IMR-90 (cell line): ENCODE results near the gene IFRD1. TPM values are rescaled to one million over a fixed set of nuclear protein-coding genes. Genes with fewer than 3 reads are reported as not detected.

Source experiments
- ATAC-seq: fragments of 200-7000 bp; cut with Tn5 transposase; 2 replicates; pipeline ENCODE4 v1.9.1; 2020; ENCODE audit warnings: low read depth, mild to moderate bottlenecking, moderate library complexity
- BruUV-seq: library from RNA; stranded (reverse); fragments of 400-500 nt; replicated peaks from 2 replicates; lab custom pipeline; 2021; lab: Mats Ljungman, UMichigan
- CTCF ChIA-PET: fragments of 300-600 bp; formaldehyde crosslinking; extraction: SDS; loops from one replicate; lab custom pipeline; 2021; ENCODE audit warnings: antibody characterized with exemption; lab: Yijun Ruan, JAX
- POLR2A ChIA-PET: fragments of 300-600 bp; sonication (Branson Sonifier 250); formaldehyde crosslinking; loops from one replicate; lab custom pipeline; 2022; ENCODE audit warnings: antibody characterized with exemption; ENCODE audit not compliant: unreplicated experiment; lab: Charles Lee
- DNase-seq: peaks from one replicate; pipeline ENCODE4 v3.0.0; 2013
- H2AFZ ChIP-seq: replicated peaks from 2 replicates; pipeline ENCODE3; 2013; ENCODE audit warnings: low read length, mild to moderate bottlenecking; ENCODE audit not compliant: poor library complexity
- H2AK5ac ChIP-seq: 2 replicates; pipeline ENCODE4 v1.6.1; 2013; ENCODE audit warnings: low read depth, low read length, inconsistent platforms
- H2AK9ac ChIP-seq: replicated peaks from 2 replicates; pipeline ENCODE3; 2013; ENCODE audit warnings: mild to moderate bottlenecking, low read depth, low read length, moderate library complexity; ENCODE audit not compliant: poor library complexity
- H2BK120ac ChIP-seq: 2 replicates; pipeline ENCODE4 v1.6.1; 2013; ENCODE audit warnings: low read depth, low read length, inconsistent platforms
- H2BK15ac ChIP-seq: 3 replicates; pipeline ENCODE4 v1.6.1; 2013; ENCODE audit warnings: low read depth, low read length, inconsistent platforms
- H2BK20ac ChIP-seq: 2 replicates; pipeline ENCODE4 v1.6.1; 2013; ENCODE audit warnings: low read depth, mild to moderate bottlenecking, inconsistent platforms, low read length, moderate library complexity
- H2BK5ac ChIP-seq: 2 replicates; pipeline ENCODE4 v1.6.1; 2013; ENCODE audit warnings: mild to moderate bottlenecking, low read depth, low read length, inconsistent platforms; ENCODE audit not compliant: poor library complexity, severe bottlenecking
- H3K14ac ChIP-seq: replicated peaks from 2 replicates; pipeline ENCODE4 v1.6.1; 2013; ENCODE audit warnings: low read depth, low read length, inconsistent platforms
- H3K18ac ChIP-seq: 2 replicates; pipeline ENCODE4 v1.6.1; 2013; ENCODE audit warnings: low read depth, low read length, control low read depth
- H3K23ac ChIP-seq: 2 replicates; pipeline ENCODE4 v1.6.1; 2013; ENCODE audit warnings: low read depth, low read length, inconsistent platforms
- H3K27ac ChIP-seq: 2 replicates; pipeline ENCODE4 v1.5.1; 2013; ENCODE audit warnings: mild to moderate bottlenecking, control low read depth, low read length; ENCODE audit not compliant: insufficient read depth
- H3K27me3 ChIP-seq: 2 replicates; pipeline ENCODE4 v1.6.1; 2013; ENCODE audit warnings: low read length; ENCODE audit not compliant: control insufficient read depth, insufficient read depth
- H3K36me3 ChIP-seq: 2 replicates; pipeline ENCODE4 v1.6.1; 2013; ENCODE audit warnings: low read length, mixed read lengths; ENCODE audit not compliant: control insufficient read depth, insufficient read depth
- H3K4ac ChIP-seq: 2 replicates; pipeline ENCODE4 v1.6.1; 2013; ENCODE audit warnings: low read depth, low read length, inconsistent platforms
- H3K4me1 ChIP-seq: 2 replicates; pipeline ENCODE4 v1.6.1; 2013; ENCODE audit warnings: low read length, mixed read lengths; ENCODE audit not compliant: control insufficient read depth, insufficient read depth
- H3K4me2 ChIP-seq: 2 replicates; pipeline ENCODE4 v1.6.1; 2013; ENCODE audit warnings: low read depth, mild to moderate bottlenecking, control low read depth, low read length, moderate library complexity
- H3K4me3 ChIP-seq: 2 replicates; pipeline ENCODE4 v1.5.1; 2013; ENCODE audit warnings: low read depth, mild to moderate bottlenecking, control low read depth, low read length, moderate library complexity; ENCODE audit not compliant: insufficient read depth
- H3K56ac ChIP-seq: 2 replicates; pipeline ENCODE4 v1.6.1; 2013; ENCODE audit warnings: low read length, inconsistent platforms; ENCODE audit not compliant: insufficient read depth; ENCODE audit errors: extremely low read depth
- H3K79me1 ChIP-seq, 2 experiments: 2 replicates each; pipeline ENCODE4 v1.6.1; 2013; ENCODE audit warnings: low read length in 2 of 2, inconsistent platforms in 1 of 2, low read depth in 1 of 2
- H3K9ac ChIP-seq: 2 replicates; pipeline ENCODE4 v1.6.1; 2013; ENCODE audit warnings: low read depth, low read length, control low read depth
- H3K9me1 ChIP-seq: 2 replicates; pipeline ENCODE4 v1.6.1; 2013; ENCODE audit warnings: low read length, inconsistent platforms; ENCODE audit not compliant: insufficient read depth
- H3K9me3 ChIP-seq: 2 replicates; pipeline ENCODE4 v1.6.1; 2013; ENCODE audit warnings: low read length; ENCODE audit not compliant: control insufficient read depth, insufficient read depth
- H4K20me1 ChIP-seq: 2 replicates; pipeline ENCODE4 v1.6.1; 2013; ENCODE audit warnings: low read length, inconsistent platforms; ENCODE audit not compliant: insufficient read depth
- H4K5ac ChIP-seq: 2 replicates; pipeline ENCODE4 v1.6.1; 2013; ENCODE audit warnings: mild to moderate bottlenecking, low read depth, low read length, control low read depth
- H4K8ac ChIP-seq, 2 experiments: 2 replicates each; pipeline ENCODE4 v1.6.1; 2013; ENCODE audit warnings: low read depth in 2 of 2, low read length in 2 of 2, control low read depth in 1 of 2, inconsistent platforms in 1 of 2
- H4K91ac ChIP-seq: 2 replicates; pipeline ENCODE4 v1.6.1; 2013; ENCODE audit warnings: low read depth, low read length, inconsistent platforms; ENCODE audit not compliant: insufficient read depth
- BHLHE40 ChIP-seq: fragments of 150-350 bp; IDR thresholded peaks from 2 replicates; pipeline ENCODE4 v1.6.1; 2016; ENCODE audit warnings: mild to moderate bottlenecking, low read depth, low read length
- CEBPB ChIP-seq: IDR thresholded peaks from 2 replicates; pipeline ENCODE4 v1.6.1; 2012; ENCODE audit warnings: low read depth, low read length, improper control_type of control experiment
- CHD1 ChIP-seq: IDR thresholded peaks from 2 replicates; pipeline ENCODE4 v1.6.1; 2012; ENCODE audit warnings: low read depth, low read length, improper control_type of control experiment
- ELK1 ChIP-seq: fragments of 150-350 bp; IDR thresholded peaks from 2 replicates; pipeline ENCODE4 v1.6.1; 2016; ENCODE audit warnings: low read depth, mild to moderate bottlenecking, low read length, moderate library complexity, borderline replicate concordance
- FOS ChIP-seq: fragments of 150-350 bp; IDR thresholded peaks from 2 replicates; pipeline ENCODE4 v1.6.1; 2016; ENCODE audit warnings: low read depth, low read length
- MAFK ChIP-seq: IDR thresholded peaks from 2 replicates; pipeline ENCODE4 v1.6.1; 2012; ENCODE audit warnings: low read depth, low read length, improper control_type of control experiment
- MAZ ChIP-seq: IDR thresholded peaks from 2 replicates; pipeline ENCODE4 v1.6.1; 2012; ENCODE audit warnings: low read depth, mild to moderate bottlenecking, low read length, improper control_type of control experiment, moderate library complexity, borderline replicate concordance
- MXI1 ChIP-seq: IDR thresholded peaks from 2 replicates; pipeline ENCODE4 v1.6.1; 2012; ENCODE audit warnings: low read depth, mild to moderate bottlenecking, low read length, moderate library complexity, borderline replicate concordance
- NFE2L2 ChIP-seq: fragments of 150-350 bp; IDR thresholded peaks from 2 replicates; pipeline ENCODE4 v1.6.1; 2016; ENCODE audit warnings: low read depth, mild to moderate bottlenecking, low read length
- POLR2A ChIP-seq: IDR thresholded peaks from 2 replicates; pipeline ENCODE4 v1.6.1; 2012; ENCODE audit warnings: mild to moderate bottlenecking, low read depth, low read length
- RAD21 ChIP-seq: IDR thresholded peaks from 2 replicates; pipeline ENCODE4 v1.6.1; 2012; ENCODE audit warnings: low read length, improper control_type of control experiment
- RCOR1 ChIP-seq: IDR thresholded peaks from 2 replicates; pipeline ENCODE4 v1.6.1; 2012; ENCODE audit warnings: mild to moderate bottlenecking, low read length, improper control_type of control experiment; ENCODE audit not compliant: insufficient replicate concordance
- RFX5 ChIP-seq: IDR thresholded peaks from 2 replicates; pipeline ENCODE4 v1.8.0; 2012; ENCODE audit warnings: low read depth, mild to moderate bottlenecking, low read length, moderate library complexity
- SMC3 ChIP-seq: fragments of 150-350 bp; IDR thresholded peaks from 2 replicates; pipeline ENCODE4 v1.6.1; 2016; ENCODE audit warnings: low read depth, mild to moderate bottlenecking, antibody characterized with exemption, low read length, moderate library complexity
- USF2 ChIP-seq: fragments of 150-350 bp; IDR thresholded peaks from 2 replicates; pipeline ENCODE4 v1.6.1; 2017; ENCODE audit warnings: mild to moderate bottlenecking, antibody characterized with exemption, low read length, low read depth
- WGBS, 2 experiments: methylation state at CpG; one replicate each; pipeline versions ENCODE4 v1.1.5 to v1.1.7; 2013; ENCODE audit warnings: missing lambda C conversion rate in 2 of 2; ENCODE audit not compliant: insufficient read length in 1 of 2; ENCODE audit errors: extremely low coverage in 2 of 2; 5-methylcytosine and 5-hydroxymethylcytosine counted together
- dilution Hi-C: fragments of 300-500 bp; cut with HindIII; formaldehyde crosslinking; loops from one replicate; pipeline ENCODE4 v1.14.3; 2018; ENCODE audit warnings: low sequenced_read_pairs; ENCODE audit not compliant: unreplicated experiment
- in situ Hi-C: fragments of 300-500 bp; cut with MboI; formaldehyde crosslinking; loops from 3 replicates; pipeline ENCODE4 v1.14.3; 2019; ENCODE audit warnings: low sequenced_read_pairs, inconsistent platforms, mixed read lengths
- intact Hi-C: fragments of 100-400 bp; cut with micrococcal nuclease; formaldehyde crosslinking; loops from 2 replicates; pipeline ENCODE4 v1.10.0; 2022
- polyA plus RNA-seq, 3 experiments: library from polyadenylated mRNA; depleted of rRNA; stranded (reverse); fragments of >200 nt; gene quantifications; 2 replicates each; pipeline ENCODE4 v1.2.3, GENCODE V29; 2012; ENCODE audit warnings: low replicate concordance in 1 of 3
- total RNA-seq: library from RNA; depleted of rRNA; stranded (reverse); fragments of >200 nt; gene quantifications from 2 replicates; pipeline ENCODE4 v1.2.3, GENCODE V29; 2012
- TF ChIP-seq, protein P1 (sequence below): conservative IDR thresholded peaks from 2 replicates; pipeline ENCODE4 v1.5.1; 2012; ENCODE audit warnings: mild to moderate bottlenecking, low read depth, low read length, improper control_type of control experiment

IFRD1 gene
- total and polyA plus RNA-seq, 2 of the 4 experiments (the other 2 are of a cell fraction), result 18.3 to 25.3 TPM

- H3K4me2 ChIP-seq, result no peak overlapping the region
- no peak overlapping the region for H3K4me3 ChIP-seq
- DNase-seq, result no peak
- no peak overlapping the region for H2BK15ac ChIP-seq
- H4K5ac ChIP-seq, result no peak overlapping the region
- H3K9ac ChIP-seq, result no peak overlapping the region
- H4K8ac ChIP-seq, result no peak overlapping the region
- H4K20me1 ChIP-seq, result peaks cover 20% of the 10 kb centered on the region
- H3K27ac ChIP-seq, result no peak overlapping the region
- H2AK5ac ChIP-seq, result no peak overlapping the region
- no peak overlapping the region for H3K4ac ChIP-seq
- no peak overlapping the region for H3K18ac ChIP-seq
- no peak overlapping the region for H2BK20ac ChIP-seq
- no peak overlapping the region for H2BK120ac ChIP-seq
- H3K56ac ChIP-seq, result no peak overlapping the region
- H3K4me1 ChIP-seq, result no peaks in the 10 kb centered on the region
- H3K14ac ChIP-seq, result no peak overlapping the region
- H2AK9ac ChIP-seq, result no peak overlapping the region
- no TSS peak for BruUV-seq
- TF ChIP-seq MAZ, result no peak
- no peak for TF ChIP-seq MAFK
- TF ChIP-seq CHD1, result no peak
- TF ChIP-seq FOS, result no peak
- no peak for TF ChIP-seq RFX5
- TF ChIP-seq CEBPB, result no peak
- no peak for TF ChIP-seq SMC3
- no peak for TF ChIP-seq BHLHE40
- TF ChIP-seq ELK1, result no peak
- TF ChIP-seq NFE2L2, result no peak
- TF ChIP-seq POLR2A, result no peak
- TF ChIP-seq MXI1, result no peak
- no peak for TF ChIP-seq RAD21
- TF ChIP-seq USF2, result no peak
- TF ChIP-seq, protein P1, sequence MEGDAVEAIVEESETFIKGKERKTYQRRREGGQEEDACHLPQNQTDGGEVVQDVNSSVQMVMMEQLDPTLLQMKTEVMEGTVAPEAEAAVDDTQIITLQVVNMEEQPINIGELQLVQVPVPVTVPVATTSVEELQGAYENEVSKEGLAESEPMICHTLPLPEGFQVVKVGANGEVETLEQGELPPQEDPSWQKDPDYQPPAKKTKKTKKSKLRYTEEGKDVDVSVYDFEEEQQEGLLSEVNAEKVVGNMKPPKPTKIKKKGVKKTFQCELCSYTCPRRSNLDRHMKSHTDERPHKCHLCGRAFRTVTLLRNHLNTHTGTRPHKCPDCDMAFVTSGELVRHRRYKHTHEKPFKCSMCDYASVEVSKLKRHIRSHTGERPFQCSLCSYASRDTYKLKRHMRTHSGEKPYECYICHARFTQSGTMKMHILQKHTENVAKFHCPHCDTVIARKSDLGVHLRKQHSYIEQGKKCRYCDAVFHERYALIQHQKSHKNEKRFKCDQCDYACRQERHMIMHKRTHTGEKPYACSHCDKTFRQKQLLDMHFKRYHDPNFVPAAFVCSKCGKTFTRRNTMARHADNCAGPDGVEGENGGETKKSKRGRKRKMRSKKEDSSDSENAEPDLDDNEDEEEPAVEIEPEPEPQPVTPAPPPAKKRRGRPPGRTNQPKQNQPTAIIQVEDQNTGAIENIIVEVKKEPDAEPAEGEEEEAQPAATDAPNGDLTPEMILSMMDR, result no peak
- TF ChIP-seq RCOR1, result no peak
- H3K23ac ChIP-seq, result no peak overlapping the region
- H3K9me3 ChIP-seq, result no peaks in the 10 kb centered on the region
- in situ Hi-C loops, result no loop called here
- H3K27me3 ChIP-seq, result no peaks in the 10 kb centered on the region
- WGBS, 2 experiments, result no CpG with 5 or more reads among the region's 1 CpG
- peaks cover 15 to 44% of the 10 kb centered on the region in 2 experiments; a peak in 3 of 4 replicates for H3K79me1 ChIP-seq
- ChIA-PET POLR2A (interaction anchor here (1.7 kb wide), 1 partner anchor 9 kb away, joined by 8 read pairs; the partner anchor contains the start of gene IFRD1), CTCF (no interaction called here)
- intact Hi-C loops, result no loop called here
- peaks cover 49% of the 10 kb centered on the region for H3K36me3 ChIP-seq
- H3K9me1 ChIP-seq, result 0 out of 2 replicates have a peak, but pooled peaks cover 4% of the 10 kb centered on the region
- no peak overlapping the region for H2BK5ac ChIP-seq
- H4K91ac ChIP-seq, result no peak overlapping the region
- H2AFZ ChIP-seq, result no peak overlapping the region
- ATAC-seq, result no peak
- dilution Hi-C loops, result no loop called here
Measured at GRCh38 chr7:112459645-112460044, 9.4 kb downstream of the IFRD1 start.
